SK-N-SH (cell line): ENCODE results near the gene SERPINB5. TPM values are rescaled to one million over a fixed set of nuclear protein-coding genes. Genes with fewer than 3 reads are reported as not detected.

Experiments
- CTCF ChIA-PET: fragments of 300-600, 350-600 bp; formaldehyde crosslinking; extraction: SDS; loops from one replicate; lab custom pipeline; 2021; lab: Yijun Ruan, JAX
- POLR2A ChIA-PET: fragments of 350-600 bp; sonication (Branson Sonifier 250); formaldehyde crosslinking; extraction: SDS; loops from one replicate; lab custom pipeline; 2020; ENCODE audit warnings: antibody characterized with exemption, inconsistent platforms; lab: Yijun Ruan, JAX
- DNase-seq: peaks from one replicate; pipeline ENCODE4 v3.0.0; 2012
- H2AFZ ChIP-seq: fragments of 200-600 bp; sonication (generic); 2 replicates; pipeline ENCODE4 v1.8.1; 2016; ENCODE audit warnings: antibody characterized with exemption, mild to moderate bottlenecking, low read depth
- H3F3A ChIP-seq: fragments of 200-600 bp; sonication (generic); replicated peaks from 2 replicates; pipeline ENCODE3; 2016; ENCODE audit warnings: antibody characterized with exemption, mild to moderate bottlenecking; ENCODE audit not compliant: insufficient read depth
- H3K27ac ChIP-seq, 2 experiments: fragments of 200-500 bp in 1 of 2; fragments of 200-600 bp in 1 of 2; sonication (Bioruptor generic) in 1 of 2; sonication (generic), shearing (Covaris generic) in 1 of 2; 2 replicates each; pipeline versions ENCODE4 v1.5.1 to v1.6.1; 2014 to 2016; ENCODE audit warnings: low read depth in 2 of 2, inconsistent platforms in 1 of 2, low read length in 1 of 2, mild to moderate bottlenecking in 1 of 2, mixed read lengths in 1 of 2
- H3K27me3 ChIP-seq: fragments of 200-600 bp; sonication (generic), shearing (Covaris generic); 2 replicates; pipeline ENCODE4 v1.6.1; 2016; ENCODE audit warnings: mixed run types; ENCODE audit not compliant: insufficient read depth
- H3K36me3 ChIP-seq, 2 experiments: fragments of 200-500 bp in 1 of 2; fragments of 200-600 bp in 1 of 2; sonication (Bioruptor generic) in 1 of 2; sonication (generic) in 1 of 2; replicated peaks in 1 of 2; 2 replicates each; pipeline versions ENCODE3 to v1.5.1; 2014 to 2016; ENCODE audit warnings: low read length in 1 of 2, mild to moderate bottlenecking in 1 of 2; ENCODE audit not compliant: insufficient read depth in 2 of 2, control insufficient read depth in 1 of 2
- H3K4me1 ChIP-seq, 2 experiments: fragments of 200-500 bp in 1 of 2; fragments of 200-600 bp in 1 of 2; sonication (Bioruptor generic) in 1 of 2; sonication (generic), shearing (Covaris generic) in 1 of 2; 2 replicates each; pipeline versions ENCODE4 v1.5.1 to v1.6.1; 2014 to 2016; ENCODE audit warnings: low read depth in 1 of 2, low read length in 1 of 2, mixed run types in 1 of 2; ENCODE audit not compliant: insufficient read depth in 2 of 2, control insufficient read depth in 1 of 2
- H3K4me2 ChIP-seq: fragments of 200-600 bp; sonication (generic), shearing (Covaris generic); 2 replicates; pipeline ENCODE4 v1.6.1; 2017; ENCODE audit warnings: mixed run types
- H3K4me3 ChIP-seq, 2 experiments: fragments of 200-500 bp in 1 of 2; fragments of 200-600 bp in 1 of 2; sonication (Bioruptor generic) in 1 of 2; sonication (generic), shearing (Covaris generic) in 1 of 2; 2 replicates each; pipeline versions ENCODE4 v1.5.1 to v1.8.1; 2014 to 2016; ENCODE audit warnings: low read depth in 2 of 2, inconsistent platforms in 1 of 2, low read length in 1 of 2, mild to moderate bottlenecking in 1 of 2, mixed read lengths in 1 of 2, moderate library complexity in 1 of 2
- H3K79me2 ChIP-seq: fragments of 200-600 bp; sonication (generic); 2 replicates; pipeline ENCODE4 v1.8.1; 2017; ENCODE audit warnings: mild to moderate bottlenecking; ENCODE audit not compliant: insufficient read depth
- H3K9ac ChIP-seq: fragments of 200-600 bp; sonication (generic); 2 replicates; pipeline ENCODE4 v1.6.1; 2017; ENCODE audit warnings: mixed run types
- H3K9me2 ChIP-seq: fragments of 200-600 bp; sonication (generic); 2 replicates; pipeline ENCODE4 v1.6.1; 2017; ENCODE audit warnings: mixed run types
- H3K9me3 ChIP-seq: fragments of 200-600 bp; sonication (generic); 2 replicates; pipeline ENCODE4 v1.6.1; 2017; ENCODE audit warnings: mixed run types, mild to moderate bottlenecking, moderate library complexity
- H4K20me1 ChIP-seq: fragments of 200-600 bp; sonication (generic); 2 replicates; pipeline ENCODE4 v1.6.1; 2017; ENCODE audit warnings: mild to moderate bottlenecking, mixed run types; ENCODE audit not compliant: insufficient read depth
- CTCF ChIP-seq: fragments of 200-600 bp; sonication (generic); IDR thresholded peaks from 2 replicates; pipeline ENCODE4 v1.6.1; 2017; ENCODE audit warnings: antibody characterized with exemption, mild to moderate bottlenecking, moderate library complexity
- IRF3 ChIP-seq: fragments of 150-350 bp; IDR thresholded peaks from 2 replicates; pipeline ENCODE4 v1.6.1; 2016; ENCODE audit warnings: mild to moderate bottlenecking, low read depth, low read length
- MAX ChIP-seq: IDR thresholded peaks from 2 replicates; pipeline ENCODE4 v1.4.0; 2012; ENCODE audit warnings: low read depth
- PBX3 ChIP-seq: IDR thresholded peaks from 2 replicates; pipeline ENCODE4; 2012
- REST ChIP-seq: IDR thresholded peaks from 2 replicates; pipeline ENCODE4 v1.6.1; 2012; ENCODE audit warnings: mild to moderate bottlenecking, low read depth, low read length, moderate library complexity
- RXRA ChIP-seq: IDR thresholded peaks from 2 replicates; pipeline ENCODE4 v1.4.0; 2012; ENCODE audit warnings: low read depth, mild to moderate bottlenecking, borderline replicate concordance
- SMC3 ChIP-seq: IDR thresholded peaks from 2 replicates; pipeline ENCODE4 v1.6.1; 2012; ENCODE audit warnings: low read depth, low read length, improper control_type of control experiment
- TEAD4 ChIP-seq: IDR thresholded peaks from 2 replicates; pipeline ENCODE4 v1.4.0; 2012; ENCODE audit warnings: mild to moderate bottlenecking, borderline replicate concordance; ENCODE audit not compliant: insufficient read depth
- WGBS: methylation state at CpG from one replicate; pipeline ENCODE4 v1.1.6; 2017; ENCODE audit warnings: low lambda C conversion rate; 5-methylcytosine and 5-hydroxymethylcytosine counted together
- polyA plus RNA-seq, 3 experiments: library from polyadenylated mRNA; depleted of rRNA; stranded (reverse); fragments of >200 nt; gene quantifications; 2 replicates each; pipeline ENCODE4 v1.2.3, GENCODE V29; 2012

SERPINB5 gene
- polyA plus RNA-seq, 1 of the 3 experiments (the other 2 are of a cell fraction) = not detected

- H3K4me2 ChIP-seq = no peak overlapping the region
- no peak overlapping the region for H3K4me3 ChIP-seq
- ChIA-PET CTCF (no interaction called here), POLR2A (no interaction called here)
- H3K9ac ChIP-seq = no peak overlapping the region
- H3K9me3 ChIP-seq = no peaks in the 10 kb centered on the region
- H3F3A ChIP-seq = no peaks in the 10 kb centered on the region
- no peak for TF ChIP-seq MAX
- TF ChIP-seq SMC3 = no peak
- TF ChIP-seq TEAD4 = no peak
- TF ChIP-seq RXRA = no peak
- TF ChIP-seq CTCF = no peak
- no peak for TF ChIP-seq REST
- TF ChIP-seq PBX3 = no peak
- no peak for TF ChIP-seq IRF3
- no peak for DNase-seq
- H3K36me3 ChIP-seq = no peaks in the 10 kb centered on the region
- 58% methylated on average over 1 of the region's 1 CpG for WGBS
- no peak overlapping the region for H2AFZ ChIP-seq
- H3K27ac ChIP-seq = no peak overlapping the region
- H3K9me2 ChIP-seq = no peaks in the 10 kb centered on the region
- H3K4me1 ChIP-seq = no peaks in the 10 kb centered on the region
- H3K79me2 ChIP-seq = no peaks in the 10 kb centered on the region
- H4K20me1 ChIP-seq = no peaks in the 10 kb centered on the region
- no peaks in the 10 kb centered on the region for H3K27me3 ChIP-seq
Observed at GRCh38 chr18:63431180-63431579, 45.6 kb upstream of the SERPINB5 start.
